IMR-90 (cell line): ENCODE data around the gene INPP5A. TPM values are rescaled to one million over a fixed set of nuclear protein-coding genes. Genes with fewer than 3 reads are reported as not detected.

ENCODE experiments used
- ATAC-seq: fragments of 200-7000 bp; cut with Tn5 transposase; 2 replicates; pipeline ENCODE4 v1.9.1; 2020; ENCODE audit warnings: low read depth, mild to moderate bottlenecking, moderate library complexity
- BruUV-seq: library from RNA; stranded (reverse); fragments of 400-500 nt; replicated peaks from 2 replicates; lab custom pipeline; 2021; lab: Mats Ljungman, UMichigan
- CTCF ChIA-PET: fragments of 300-600 bp; formaldehyde crosslinking; extraction: SDS; loops from one replicate; lab custom pipeline; 2021; ENCODE audit warnings: antibody characterized with exemption; lab: Yijun Ruan, JAX
- POLR2A ChIA-PET: fragments of 300-600 bp; sonication (Branson Sonifier 250); formaldehyde crosslinking; loops from one replicate; lab custom pipeline; 2022; ENCODE audit warnings: antibody characterized with exemption; ENCODE audit not compliant: unreplicated experiment; lab: Charles Lee
- DNase-seq: peaks from one replicate; pipeline ENCODE4 v3.0.0; 2013
- H2AFZ ChIP-seq: replicated peaks from 2 replicates; pipeline ENCODE3; 2013; ENCODE audit warnings: low read length, mild to moderate bottlenecking; ENCODE audit not compliant: poor library complexity
- H2AK5ac ChIP-seq: 2 replicates; pipeline ENCODE4 v1.6.1; 2013; ENCODE audit warnings: low read depth, low read length, inconsistent platforms
- H2AK9ac ChIP-seq: replicated peaks from 2 replicates; pipeline ENCODE3; 2013; ENCODE audit warnings: mild to moderate bottlenecking, low read depth, low read length, moderate library complexity; ENCODE audit not compliant: poor library complexity
- H2BK120ac ChIP-seq: 2 replicates; pipeline ENCODE4 v1.6.1; 2013; ENCODE audit warnings: low read depth, low read length, inconsistent platforms
- H2BK15ac ChIP-seq: 3 replicates; pipeline ENCODE4 v1.6.1; 2013; ENCODE audit warnings: low read depth, low read length, inconsistent platforms
- H2BK20ac ChIP-seq: 2 replicates; pipeline ENCODE4 v1.6.1; 2013; ENCODE audit warnings: low read depth, mild to moderate bottlenecking, inconsistent platforms, low read length, moderate library complexity
- H2BK5ac ChIP-seq: 2 replicates; pipeline ENCODE4 v1.6.1; 2013; ENCODE audit warnings: mild to moderate bottlenecking, low read depth, low read length, inconsistent platforms; ENCODE audit not compliant: poor library complexity, severe bottlenecking
- H3K14ac ChIP-seq: replicated peaks from 2 replicates; pipeline ENCODE4 v1.6.1; 2013; ENCODE audit warnings: low read depth, low read length, inconsistent platforms
- H3K18ac ChIP-seq: 2 replicates; pipeline ENCODE4 v1.6.1; 2013; ENCODE audit warnings: low read depth, low read length, control low read depth
- H3K23ac ChIP-seq: 2 replicates; pipeline ENCODE4 v1.6.1; 2013; ENCODE audit warnings: low read depth, low read length, inconsistent platforms
- H3K27ac ChIP-seq: 2 replicates; pipeline ENCODE4 v1.5.1; 2013; ENCODE audit warnings: mild to moderate bottlenecking, control low read depth, low read length; ENCODE audit not compliant: insufficient read depth
- H3K27me3 ChIP-seq: 2 replicates; pipeline ENCODE4 v1.6.1; 2013; ENCODE audit warnings: low read length; ENCODE audit not compliant: control insufficient read depth, insufficient read depth
- H3K36me3 ChIP-seq: 2 replicates; pipeline ENCODE4 v1.6.1; 2013; ENCODE audit warnings: low read length, mixed read lengths; ENCODE audit not compliant: control insufficient read depth, insufficient read depth
- H3K4ac ChIP-seq: 2 replicates; pipeline ENCODE4 v1.6.1; 2013; ENCODE audit warnings: low read depth, low read length, inconsistent platforms
- H3K4me1 ChIP-seq: 2 replicates; pipeline ENCODE4 v1.6.1; 2013; ENCODE audit warnings: low read length, mixed read lengths; ENCODE audit not compliant: control insufficient read depth, insufficient read depth
- H3K4me2 ChIP-seq: 2 replicates; pipeline ENCODE4 v1.6.1; 2013; ENCODE audit warnings: low read depth, mild to moderate bottlenecking, control low read depth, low read length, moderate library complexity
- H3K4me3 ChIP-seq: 2 replicates; pipeline ENCODE4 v1.5.1; 2013; ENCODE audit warnings: low read depth, mild to moderate bottlenecking, control low read depth, low read length, moderate library complexity; ENCODE audit not compliant: insufficient read depth
- H3K56ac ChIP-seq: 2 replicates; pipeline ENCODE4 v1.6.1; 2013; ENCODE audit warnings: low read length, inconsistent platforms; ENCODE audit not compliant: insufficient read depth; ENCODE audit errors: extremely low read depth
- H3K79me1 ChIP-seq, 2 experiments: 2 replicates each; pipeline ENCODE4 v1.6.1; 2013; ENCODE audit warnings: low read length in 2 of 2, inconsistent platforms in 1 of 2, low read depth in 1 of 2
- H3K9ac ChIP-seq: 2 replicates; pipeline ENCODE4 v1.6.1; 2013; ENCODE audit warnings: low read depth, low read length, control low read depth
- H3K9me1 ChIP-seq: 2 replicates; pipeline ENCODE4 v1.6.1; 2013; ENCODE audit warnings: low read length, inconsistent platforms; ENCODE audit not compliant: insufficient read depth
- H3K9me3 ChIP-seq: 2 replicates; pipeline ENCODE4 v1.6.1; 2013; ENCODE audit warnings: low read length; ENCODE audit not compliant: control insufficient read depth, insufficient read depth
- H4K20me1 ChIP-seq: 2 replicates; pipeline ENCODE4 v1.6.1; 2013; ENCODE audit warnings: low read length, inconsistent platforms; ENCODE audit not compliant: insufficient read depth
- H4K5ac ChIP-seq: 2 replicates; pipeline ENCODE4 v1.6.1; 2013; ENCODE audit warnings: mild to moderate bottlenecking, low read depth, low read length, control low read depth
- H4K8ac ChIP-seq, 2 experiments: 2 replicates each; pipeline ENCODE4 v1.6.1; 2013; ENCODE audit warnings: low read depth in 2 of 2, low read length in 2 of 2, control low read depth in 1 of 2, inconsistent platforms in 1 of 2
- H4K91ac ChIP-seq: 2 replicates; pipeline ENCODE4 v1.6.1; 2013; ENCODE audit warnings: low read depth, low read length, inconsistent platforms; ENCODE audit not compliant: insufficient read depth
- RAD21 ChIP-seq: IDR thresholded peaks from 2 replicates; pipeline ENCODE4 v1.6.1; 2012; ENCODE audit warnings: low read length, improper control_type of control experiment
- WGBS, 2 experiments: methylation state at CpG; one replicate each; pipeline versions ENCODE4 v1.1.5 to v1.1.7; 2013; ENCODE audit warnings: missing lambda C conversion rate in 2 of 2; ENCODE audit not compliant: insufficient read length in 1 of 2; ENCODE audit errors: extremely low coverage in 2 of 2; 5-methylcytosine and 5-hydroxymethylcytosine counted together
- dilution Hi-C: fragments of 300-500 bp; cut with HindIII; formaldehyde crosslinking; loops from one replicate; pipeline ENCODE4 v1.14.3; 2018; ENCODE audit warnings: low sequenced_read_pairs; ENCODE audit not compliant: unreplicated experiment
- in situ Hi-C: fragments of 300-500 bp; cut with MboI; formaldehyde crosslinking; loops from 3 replicates; pipeline ENCODE4 v1.14.3; 2019; ENCODE audit warnings: low sequenced_read_pairs, inconsistent platforms, mixed read lengths
- intact Hi-C: fragments of 100-400 bp; cut with micrococcal nuclease; formaldehyde crosslinking; loops from 2 replicates; pipeline ENCODE4 v1.10.0; 2022
- polyA plus RNA-seq, 3 experiments: library from polyadenylated mRNA; depleted of rRNA; stranded (reverse); fragments of >200 nt; gene quantifications; 2 replicates each; pipeline ENCODE4 v1.2.3, GENCODE V29; 2012; ENCODE audit warnings: low replicate concordance in 1 of 3
- total RNA-seq: library from RNA; depleted of rRNA; stranded (reverse); fragments of >200 nt; gene quantifications from 2 replicates; pipeline ENCODE4 v1.2.3, GENCODE V29; 2012

The INPP5A gene
- total and polyA plus RNA-seq, 2 of the 4 experiments (the other 2 are of a cell fraction): 21.4 to 36.7 TPM

GRCh38 chr10:132595854-132596253 is 58.3 kb downstream of the INPP5A start:
- H3K4me3 ChIP-seq: no peak overlapping the region
- dilution Hi-C loops: no loop called here
- H3K27ac ChIP-seq: no peak overlapping the region

More at GRCh38 chr10:132595854-132596253, 58.3 kb downstream of the INPP5A start:
- Histone ChIP-seq H3K23ac (no peak overlapping the region), H3K9ac (no peak overlapping the region), H2BK15ac (no peak overlapping the region), H3K4ac (no peak overlapping the region), H3K56ac (no peak overlapping the region), H3K36me3 (no peaks in the 10 kb centered on the region), H3K4me2 (0 out of 2 replicates have a peak overlapping the region, but pooled peaks have one; percentile 42), H3K79me1 (peaks cover 33 to 63% of the 10 kb centered on the region in 2 experiments), H2BK20ac (no peak overlapping the region), H3K9me1 (peaks cover 21% of the 10 kb centered on the region), H2AK5ac (no peak overlapping the region), H3K18ac (no peak overlapping the region), H4K5ac (no peak overlapping the region), H2BK5ac (no peak overlapping the region), H2AFZ (peak overlapping the region; percentile 41), H3K27me3 (peaks cover 8% of the 10 kb centered on the region; the same call in 1 of the 2 replicates), H2BK120ac (no peak overlapping the region), H2AK9ac (no peak overlapping the region), H3K9me3 (peaks cover 2% of the 10 kb centered on the region; the same call in 1 of the 2 replicates), H3K14ac (no peak overlapping the region), H3K4me1 (peaks cover 7% of the 10 kb centered on the region), H4K8ac (no peak overlapping the region), H4K20me1 (peaks cover 80% of the 10 kb centered on the region), H4K91ac (no peak overlapping the region)
- ChIA-PET CTCF (no interaction called here), POLR2A (no interaction called here)
- WGBS, 2 experiments: 72% methylated on average over 4 of the region's 7 CpGs; no CpG with 5 or more reads in 1 of the 2 experiments
- ATAC-seq (peak; percentile 66), DNase-seq (peak; percentile 39)
- in situ Hi-C loops: no loop called here
- intact Hi-C loops: no loop called here
- no TSS peak for BruUV-seq
- TF ChIP-seq RAD21: no peak
